Loucy (cell line): ENCODE data around the gene TECPR1.

ENCODE experiments used
- CTCF ChIP-seq: fragments of 200-600 bp; sonication (generic); conservative IDR thresholded peaks from 2 replicates; pipeline ENCODE4 v1.5.1; 2014; ENCODE audit warnings: mild to moderate bottlenecking, antibody characterized with exemption, low read length
- EZH2phosphoT487 ChIP-seq: fragments of 200-600 bp; IDR thresholded peaks from 2 replicates; pipeline ENCODE4 v1.6.1; 2018; ENCODE audit warnings: antibody characterized with exemption, mild to moderate bottlenecking, moderate library complexity, borderline replicate concordance

DNA sequence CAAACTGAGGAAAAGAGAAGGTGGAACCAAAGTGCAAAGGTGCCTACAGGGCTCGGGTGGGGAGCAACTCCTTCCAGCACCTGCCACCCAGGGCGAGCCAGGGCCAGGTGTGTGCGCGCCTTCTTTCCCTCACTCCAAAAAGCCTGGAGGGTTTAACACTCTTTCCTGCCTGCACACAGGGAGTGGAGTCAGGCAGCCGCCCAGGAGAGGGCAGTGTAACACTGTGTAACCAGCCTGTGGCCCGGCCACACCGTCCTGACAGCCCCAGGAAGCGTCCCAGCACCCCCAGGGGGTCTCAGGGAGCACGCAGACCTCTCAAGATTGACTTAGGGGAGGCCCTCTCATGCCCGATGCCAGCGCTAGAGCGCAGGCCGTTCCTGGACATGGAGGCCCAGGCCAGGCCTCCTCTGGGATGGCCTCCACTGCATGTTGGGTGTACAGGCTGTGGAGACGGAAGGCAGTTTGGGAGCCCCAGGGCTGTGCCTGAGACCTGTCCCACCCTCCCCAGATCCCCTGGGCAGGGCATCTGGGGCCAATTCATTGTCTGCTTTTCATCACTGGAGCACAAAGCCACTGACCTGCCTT, 42.9 kb upstream of the TECPR1 start:
- no peak for TF ChIP-seq EZH2phosphoT487
- TF ChIP-seq CTCF, result peak; percentile 67
